ENCODE results near the gene CRYGD. TPM values are rescaled to one million over a fixed set of nuclear protein-coding genes. Genes with fewer than 3 reads are reported as not detected.
"Not testable (repeated sequence)": the region's sequence is repeated elsewhere in the genome, so short reads cannot be mapped to it uniquely, and the experiment has no call there.

CRYGD gene
- total RNA-seq (2014; rRNA removed; shearing (Covaris generic); ENCODE audit: low replicate concordance) = not detected in 2 replicates

DNA sequence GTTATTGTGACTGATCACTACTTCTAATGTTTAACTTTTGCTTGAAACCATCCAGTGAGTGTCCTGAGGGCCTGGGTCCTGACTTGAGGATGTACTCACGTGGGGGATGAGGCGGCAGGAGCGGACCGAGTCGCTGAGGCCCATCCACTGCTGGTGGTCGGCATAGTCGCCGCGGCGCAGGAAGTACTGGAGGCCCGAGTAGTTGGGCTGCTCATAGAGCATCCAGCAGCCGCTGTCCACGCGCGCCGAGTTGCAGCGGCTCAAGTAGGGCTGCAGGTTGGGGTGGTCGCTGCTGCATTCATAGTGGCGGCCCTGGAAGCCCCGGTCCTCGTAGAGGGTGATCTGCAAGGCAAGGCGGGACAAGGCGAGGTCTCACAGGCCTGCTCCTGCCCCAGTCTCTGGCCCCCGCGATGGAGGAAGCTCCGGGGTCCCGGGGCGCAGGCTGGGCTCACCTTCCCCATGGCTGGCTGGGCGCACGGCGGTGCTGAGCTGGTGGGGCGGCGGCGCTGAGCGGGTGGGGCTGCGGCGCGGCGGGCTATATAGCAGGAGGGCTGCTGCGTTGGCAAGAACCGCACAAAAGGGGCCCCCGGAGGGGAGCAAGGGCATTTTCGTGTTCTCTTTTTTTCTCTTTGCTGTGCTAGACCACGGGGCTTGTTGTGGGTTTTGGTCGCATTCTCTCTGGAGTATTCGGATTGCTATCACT is at the start of gene CRYGD:
CRYGD (minus strand) TSS at position 512 of the 703 bp plus-strand sequence; CDS start at position 461, 51 bp downstream.
- DNase-seq (ENCODE audit: low read depth); in situ Hi-C loops (cut with HindIII; ENCODE audit: low pct_unique_long_range_greater_than_20kb, low sequenced_read_pairs): not testable (repeated sequence)

DNA sequence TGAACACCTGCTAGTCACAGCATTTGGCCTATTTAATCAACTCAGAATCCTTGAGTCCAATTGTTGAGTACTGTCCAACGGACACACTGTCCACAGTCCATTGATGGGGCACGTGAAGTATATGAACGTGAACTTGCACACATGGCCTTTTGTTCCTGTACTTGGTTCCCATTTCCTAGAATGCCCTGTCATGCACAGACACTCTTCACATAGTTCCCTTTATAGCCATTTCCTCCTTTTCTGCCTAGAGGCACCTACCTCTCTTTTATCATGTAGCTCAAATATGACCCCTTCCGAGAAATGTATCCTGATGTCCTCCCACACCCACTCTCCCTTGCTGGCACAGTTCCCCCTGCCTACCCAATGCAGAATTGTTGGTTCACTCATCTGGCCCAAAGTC is 47.8 kb upstream of the CRYGD start:
- no peak for DNase-seq (ENCODE audit: low read depth)
- in situ Hi-C loops (cut with HindIII; ENCODE audit: low pct_unique_long_range_greater_than_20kb, low sequenced_read_pairs) = no loop called here

DNA sequence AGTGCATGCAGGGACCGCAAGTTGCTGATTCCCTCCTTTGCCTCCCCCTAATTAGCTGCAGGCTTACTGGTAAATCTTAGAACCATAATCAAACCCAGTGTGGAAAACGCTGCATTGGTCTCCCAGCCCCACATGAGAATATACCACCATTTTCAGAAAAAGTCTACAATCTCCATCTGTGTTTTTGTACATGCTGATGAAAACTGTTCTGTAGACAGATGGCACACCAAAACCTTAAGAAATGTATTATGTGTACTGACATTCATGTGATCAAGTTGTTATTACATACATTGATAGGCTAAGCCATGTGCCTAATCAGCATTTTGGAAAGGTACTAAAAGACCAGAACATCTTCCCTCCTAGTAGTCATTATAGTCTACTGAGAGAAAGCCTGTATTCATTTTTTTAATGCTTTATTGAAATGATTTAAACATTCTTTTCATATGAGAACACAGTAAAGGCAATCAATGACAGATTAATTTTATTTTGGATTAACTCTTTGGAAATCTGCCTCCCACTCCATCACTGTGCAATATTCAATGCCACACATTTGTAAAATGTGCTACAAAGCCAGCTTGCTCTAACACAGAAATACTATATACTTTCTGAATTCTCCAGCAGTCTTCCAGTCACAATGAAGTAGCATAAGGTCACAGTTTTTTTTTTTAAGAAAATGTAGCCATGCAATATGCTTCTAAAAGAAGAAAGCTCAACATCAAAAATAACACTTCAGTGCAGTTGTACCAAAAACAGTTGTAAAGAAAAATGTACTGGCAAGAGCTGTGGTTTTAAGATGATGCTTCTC is 40.8 kb upstream of the CRYGD start:
- in situ Hi-C loops (cut with HindIII; ENCODE audit: low pct_unique_long_range_greater_than_20kb, low sequenced_read_pairs) = no loop called here
- no peak for DNase-seq (ENCODE audit: low read depth)

DNA sequence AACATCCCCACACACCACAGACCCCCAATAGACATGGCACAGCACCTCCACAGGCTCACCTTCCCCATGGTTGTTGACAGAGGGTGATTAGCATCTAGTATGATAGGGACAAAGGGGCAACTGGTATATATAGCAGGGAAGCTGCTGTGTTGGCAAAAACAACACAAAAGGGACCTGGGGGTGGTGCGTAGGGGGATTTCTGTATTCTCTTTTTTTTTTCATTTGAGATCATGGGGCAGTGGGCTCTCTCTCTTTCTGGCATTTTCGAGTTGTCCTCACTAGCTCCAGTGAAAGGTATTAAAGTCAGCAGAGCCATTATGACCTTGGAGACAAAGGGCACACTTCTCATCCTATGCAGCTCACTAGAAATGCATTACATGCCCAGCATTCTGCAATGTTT is 39.2 kb upstream of the CRYGD start, which contains the start of gene CRYGA:
CRYGA (minus strand) TSS at position 101 of the 400 bp plus-strand sequence; CDS start at position 68, 33 bp downstream.
- in situ Hi-C loops (cut with HindIII; ENCODE audit: low pct_unique_long_range_greater_than_20kb, low sequenced_read_pairs) = no loop called here
- no peak for DNase-seq (ENCODE audit: low read depth)

DNA sequence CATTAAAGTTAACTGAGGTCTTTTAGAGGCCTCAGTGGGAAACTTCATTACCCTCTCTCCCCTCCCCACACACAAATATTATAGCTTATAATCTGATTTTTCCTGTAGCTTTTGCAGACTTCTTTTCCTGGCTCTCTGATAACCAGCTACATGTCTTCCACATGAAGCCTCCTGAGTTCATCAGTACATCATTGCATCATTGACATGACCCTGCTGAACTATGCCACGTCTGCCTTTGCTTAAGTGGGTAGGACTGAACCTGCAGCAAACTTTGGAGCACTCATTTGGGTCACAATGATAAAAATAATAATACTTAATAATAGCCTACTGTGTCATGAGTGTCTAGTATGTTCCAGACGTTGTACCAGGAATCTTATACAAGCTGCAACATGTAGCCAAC is 32.1 kb upstream of the CRYGD start:
- in situ Hi-C loops (cut with HindIII; ENCODE audit: low pct_unique_long_range_greater_than_20kb, low sequenced_read_pairs) = no loop called here
- DNase-seq (ENCODE audit: low read depth) = no peak

DNA sequence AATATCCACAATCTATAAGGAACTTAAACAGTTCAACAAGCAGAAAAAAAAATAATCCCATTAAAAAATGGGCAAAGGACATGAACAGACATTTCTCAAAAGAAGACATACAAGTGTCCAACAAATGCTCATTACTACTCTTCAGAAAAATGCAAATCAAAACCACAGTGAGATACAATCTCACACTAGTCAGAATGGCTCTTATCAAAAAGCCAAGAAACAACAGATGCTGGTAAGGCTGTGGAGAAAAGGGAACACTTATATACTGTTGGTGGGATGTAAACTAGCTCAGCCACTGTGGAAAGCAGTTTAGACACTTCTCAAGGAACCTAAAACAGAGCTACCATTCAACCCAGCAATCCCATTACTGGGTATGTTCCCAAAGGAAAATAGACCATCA is 28.8 kb upstream of the CRYGD start:
- DNase-seq (ENCODE audit: low read depth) = no peak
- in situ Hi-C loops (cut with HindIII; ENCODE audit: low pct_unique_long_range_greater_than_20kb, low sequenced_read_pairs) = no loop called here

DNA sequence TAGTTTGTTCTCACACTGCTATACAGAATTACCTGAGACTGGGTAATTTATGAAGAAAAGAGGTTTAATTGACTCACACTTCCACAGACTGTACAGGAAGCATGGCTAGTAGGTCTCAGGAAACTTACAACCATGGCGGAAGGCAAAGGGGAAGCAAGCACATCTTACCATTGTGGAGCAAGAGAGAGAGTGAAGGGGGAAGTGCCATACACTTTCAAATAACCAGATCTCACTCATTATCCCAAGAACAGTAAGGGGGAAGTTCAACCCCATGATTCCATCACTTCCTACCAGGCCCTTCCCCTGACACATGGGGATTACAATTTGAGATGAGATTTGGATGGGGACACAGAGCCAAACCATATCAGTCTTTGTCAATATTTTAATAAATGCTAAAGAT is 26.6 kb upstream of the CRYGD start:
- DNase-seq (ENCODE audit: low read depth) = no peak
- in situ Hi-C loops (cut with HindIII; ENCODE audit: low pct_unique_long_range_greater_than_20kb, low sequenced_read_pairs) = no loop called here

DNA sequence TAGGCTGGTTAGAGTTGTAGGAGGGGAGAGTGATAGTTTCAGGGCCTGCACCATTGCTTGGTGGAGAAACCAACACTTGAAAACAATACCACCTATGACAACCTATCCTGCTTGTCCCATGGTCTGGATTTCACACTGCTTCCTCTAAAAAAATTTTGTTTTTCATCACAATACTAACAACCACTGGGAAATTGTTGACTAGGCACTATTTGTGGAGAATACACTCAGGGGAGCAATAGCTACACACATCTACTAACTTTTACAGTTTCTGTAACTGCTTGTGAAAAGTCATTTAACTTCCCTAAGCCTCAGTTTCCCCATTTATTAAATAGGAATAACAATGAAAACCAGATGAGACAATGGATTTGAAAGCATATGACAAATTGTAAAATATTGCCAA is 25.8 kb upstream of the CRYGD start:
- DNase-seq (ENCODE audit: low read depth) = no peak
- in situ Hi-C loops (cut with HindIII; ENCODE audit: low pct_unique_long_range_greater_than_20kb, low sequenced_read_pairs) = no loop called here

DNA sequence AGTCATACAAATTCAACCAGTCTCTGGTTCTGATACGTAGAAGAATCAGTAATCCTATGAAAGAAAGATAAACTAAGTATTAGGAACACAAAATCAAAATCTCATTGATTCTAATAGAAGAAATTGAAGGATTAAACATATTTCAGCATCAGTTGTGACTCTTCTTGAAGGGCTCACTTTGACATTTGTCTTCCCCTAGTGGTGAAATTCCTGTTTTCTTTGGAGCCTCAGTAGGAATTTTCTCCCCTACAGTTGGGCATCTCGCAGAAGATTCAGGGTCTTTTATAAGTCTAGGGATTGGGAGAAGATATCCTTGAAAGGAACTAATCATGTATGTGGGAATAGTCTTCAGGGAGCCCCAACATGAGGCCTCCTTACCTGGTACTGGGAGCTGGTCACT is 24.5 kb upstream of the CRYGD start:
- in situ Hi-C loops (cut with HindIII; ENCODE audit: low pct_unique_long_range_greater_than_20kb, low sequenced_read_pairs) = no loop called here

DNA sequence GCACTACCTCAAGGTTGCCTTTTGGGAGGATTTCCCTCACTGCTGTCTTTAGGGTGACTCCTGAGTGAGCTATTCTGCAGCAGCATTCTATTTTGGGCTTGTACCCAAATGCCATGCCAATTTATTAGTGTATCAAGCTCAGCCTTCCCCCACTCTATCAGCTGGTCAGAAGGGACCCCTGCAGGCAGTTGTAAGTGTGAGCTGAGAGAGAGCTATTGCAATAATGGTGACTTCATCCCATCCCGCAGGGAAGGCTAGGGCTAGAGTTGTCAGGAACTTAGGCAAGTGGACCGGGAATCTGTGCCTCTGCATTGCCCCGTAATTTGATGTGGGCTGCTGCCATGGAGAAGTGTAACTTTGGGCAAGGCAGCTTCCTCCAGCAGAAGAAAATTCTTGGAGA is 23.4 kb upstream of the CRYGD start:
- in situ Hi-C loops (cut with HindIII; ENCODE audit: low pct_unique_long_range_greater_than_20kb, low sequenced_read_pairs) = no loop called here
- DNase-seq (ENCODE audit: low read depth) = no peak

More for the DNA sequence above, 24.5 kb upstream of the CRYGD start:
- DNase-seq (ENCODE audit: low read depth) = no peak

DNA sequence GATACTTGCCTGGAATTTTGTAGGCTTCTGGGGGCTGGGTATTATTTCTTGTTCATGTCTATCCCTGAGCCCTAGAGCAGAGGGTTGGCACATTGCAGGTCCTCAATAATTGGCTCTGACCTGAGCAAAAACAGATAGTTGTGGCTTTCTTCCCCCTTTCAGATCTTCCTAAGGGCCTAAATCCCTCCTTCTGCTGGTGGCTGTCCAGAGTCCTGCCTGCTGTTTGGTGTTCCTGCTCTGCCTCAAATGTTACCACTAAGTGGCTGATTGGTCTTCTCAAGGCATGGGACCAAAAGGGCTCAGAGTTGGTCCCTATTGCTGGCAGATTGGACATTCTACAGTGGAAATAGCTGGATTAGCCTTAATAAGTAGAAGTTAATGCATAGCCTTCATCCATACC is 22.7 kb upstream of the CRYGD start:
- in situ Hi-C loops (cut with HindIII; ENCODE audit: low pct_unique_long_range_greater_than_20kb, low sequenced_read_pairs) = no loop called here

DNA sequence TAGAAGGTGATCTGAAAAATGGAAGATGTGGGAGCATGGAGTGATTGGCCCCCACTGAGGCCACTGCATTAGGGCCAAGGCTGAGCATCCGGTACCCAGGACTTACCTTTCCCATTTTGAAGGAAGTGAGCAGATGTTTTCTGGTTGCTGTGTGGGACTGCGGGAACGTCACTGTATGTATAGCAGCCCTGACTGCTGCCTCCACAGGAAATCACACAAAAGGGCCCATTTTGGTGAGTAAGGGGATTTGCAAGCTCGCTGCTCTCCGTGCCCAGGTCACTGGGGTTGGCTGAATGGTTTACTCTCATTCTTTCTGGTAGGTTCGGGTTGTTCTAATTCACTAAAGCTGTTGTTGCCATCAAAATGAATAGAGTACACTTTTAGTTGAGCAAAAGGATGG is 21.7 kb upstream of the CRYGD start, which contains the start of gene CRYGB:
CRYGB (minus strand) TSS at position 153 of the 400 bp plus-strand sequence; CDS start at position 115, 38 bp downstream.
- in situ Hi-C loops (cut with HindIII; ENCODE audit: low pct_unique_long_range_greater_than_20kb, low sequenced_read_pairs) = no loop called here
- DNase-seq (ENCODE audit: low read depth) = no peak

More for the DNA sequence above, 22.7 kb upstream of the CRYGD start:
- DNase-seq (ENCODE audit: low read depth) = no peak

DNA sequence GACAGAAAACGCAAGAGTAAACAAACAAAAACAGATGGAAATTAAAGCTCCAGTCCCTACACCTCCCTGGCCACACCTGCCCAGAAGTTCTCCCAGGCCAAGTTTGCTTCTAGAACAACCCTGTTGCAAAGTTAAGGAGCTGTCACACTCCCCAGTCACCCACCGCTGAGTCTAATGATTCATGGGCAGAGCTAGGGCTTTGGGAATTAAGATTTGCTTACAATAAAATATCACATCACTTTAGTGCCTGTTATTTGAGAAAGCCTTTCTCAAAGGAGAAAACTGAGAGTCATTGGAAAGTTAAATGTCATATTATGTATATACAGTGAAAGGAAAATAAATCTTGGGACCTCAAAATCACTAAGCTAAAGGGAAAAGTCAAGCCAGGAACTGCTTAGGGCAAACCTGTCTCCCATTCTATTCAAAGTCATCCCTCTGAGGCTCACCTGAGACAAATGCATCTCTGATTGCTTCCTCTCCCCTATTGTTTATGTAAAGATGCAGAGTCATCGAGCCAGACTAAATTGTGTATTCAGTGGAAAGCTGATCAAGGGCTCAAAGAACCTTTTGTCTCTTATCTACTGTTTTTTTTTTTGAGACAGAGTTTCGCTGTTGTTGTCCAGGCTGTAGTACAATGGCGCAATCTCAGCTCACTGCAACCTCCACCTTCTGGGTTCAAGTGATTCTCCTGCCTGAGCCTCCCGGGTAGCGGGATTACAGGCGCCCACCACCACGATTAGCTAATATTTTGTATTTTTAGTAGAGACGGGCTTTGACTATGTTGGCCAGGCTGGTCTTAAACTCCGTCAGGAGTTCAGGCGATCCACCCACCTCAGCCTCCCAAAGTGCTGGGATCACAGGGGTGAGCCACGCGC is 18.8 kb upstream of the CRYGD start:
- no peak for DNase-seq (ENCODE audit: low read depth)
- in situ Hi-C loops (cut with HindIII; ENCODE audit: low pct_unique_long_range_greater_than_20kb, low sequenced_read_pairs) = no loop called here

DNA sequence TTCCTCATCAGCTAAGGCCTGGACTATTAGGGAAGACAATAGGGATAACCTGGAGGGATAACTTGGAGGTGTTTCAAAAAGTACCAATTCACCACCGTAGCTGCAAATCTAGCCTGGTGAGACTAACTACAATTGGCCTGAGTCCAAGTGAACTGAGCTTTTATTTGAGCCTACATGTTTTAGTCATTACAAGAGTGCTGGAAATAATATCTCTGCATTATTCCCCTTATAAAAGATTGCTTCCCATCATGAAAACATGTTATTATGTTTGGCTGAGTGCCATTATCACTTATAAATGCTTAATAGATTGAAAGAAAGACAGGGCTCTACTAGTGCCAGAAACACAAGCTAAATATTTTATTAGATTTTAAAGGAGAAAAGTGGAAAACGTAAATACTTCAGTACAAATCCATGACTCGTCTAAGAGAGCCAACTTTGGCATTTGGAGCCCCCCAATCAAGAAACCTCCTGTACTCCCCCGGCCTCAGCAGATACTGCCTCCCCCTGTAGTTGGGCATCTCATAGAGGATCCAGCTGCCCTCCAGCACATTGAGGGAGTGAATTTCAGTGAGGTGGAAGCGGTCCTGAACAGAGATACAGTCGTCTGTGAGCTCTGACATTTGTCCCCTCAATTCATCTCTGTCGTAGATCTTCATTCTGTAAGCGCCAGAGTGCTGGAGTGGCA is 18.1 kb upstream of the CRYGD start:
- no peak for DNase-seq (ENCODE audit: low read depth)

DNA sequence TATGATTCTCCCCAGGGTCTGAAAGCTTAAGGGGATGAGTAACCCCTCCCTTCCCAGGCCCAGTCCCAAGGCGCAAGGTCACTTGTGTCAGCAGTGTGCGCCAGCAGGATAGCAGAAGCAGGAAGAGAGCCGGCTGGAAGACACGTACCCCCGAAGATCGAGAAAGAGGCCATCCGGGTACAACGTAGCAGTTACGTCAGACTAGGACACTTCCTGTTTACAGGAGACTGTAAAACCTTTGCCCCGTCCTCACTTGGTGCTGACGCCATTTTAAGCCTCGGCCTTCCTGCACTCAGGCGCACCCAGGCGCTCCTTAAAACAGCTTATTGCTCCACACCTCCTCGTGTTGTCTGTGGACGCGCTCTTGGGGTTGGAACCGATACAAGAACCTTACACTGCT is 15.1 kb upstream of the CRYGD start:
- no peak for DNase-seq (ENCODE audit: low read depth)
- in situ Hi-C loops (cut with HindIII; ENCODE audit: low pct_unique_long_range_greater_than_20kb, low sequenced_read_pairs) = no loop called here

More for the DNA sequence above, 18.1 kb upstream of the CRYGD start:
- in situ Hi-C loops (cut with HindIII; ENCODE audit: low pct_unique_long_range_greater_than_20kb, low sequenced_read_pairs) = no loop called here

DNA sequence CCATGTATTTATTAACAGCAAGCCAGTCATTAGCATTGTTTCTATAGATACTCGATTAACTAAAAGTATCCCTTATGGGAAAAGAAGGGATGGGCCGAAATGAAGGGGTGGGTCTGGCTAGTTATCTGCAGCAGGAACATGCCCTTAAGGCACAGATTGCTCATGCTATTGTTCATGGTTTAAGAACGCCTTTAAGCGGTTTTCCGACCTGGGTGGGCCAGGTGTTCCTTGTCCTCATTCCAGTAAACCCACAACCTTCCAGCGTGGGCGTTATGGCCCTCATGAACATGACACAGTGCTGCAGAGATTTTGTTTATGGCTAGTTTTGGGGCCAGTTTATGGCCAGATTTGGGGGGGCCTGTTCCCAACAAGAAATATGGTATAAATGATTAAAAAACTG is 14.0 kb upstream of the CRYGD start:
- DNase-seq (ENCODE audit: low read depth); in situ Hi-C loops (cut with HindIII; ENCODE audit: low pct_unique_long_range_greater_than_20kb, low sequenced_read_pairs): not testable (repeated sequence)

DNA sequence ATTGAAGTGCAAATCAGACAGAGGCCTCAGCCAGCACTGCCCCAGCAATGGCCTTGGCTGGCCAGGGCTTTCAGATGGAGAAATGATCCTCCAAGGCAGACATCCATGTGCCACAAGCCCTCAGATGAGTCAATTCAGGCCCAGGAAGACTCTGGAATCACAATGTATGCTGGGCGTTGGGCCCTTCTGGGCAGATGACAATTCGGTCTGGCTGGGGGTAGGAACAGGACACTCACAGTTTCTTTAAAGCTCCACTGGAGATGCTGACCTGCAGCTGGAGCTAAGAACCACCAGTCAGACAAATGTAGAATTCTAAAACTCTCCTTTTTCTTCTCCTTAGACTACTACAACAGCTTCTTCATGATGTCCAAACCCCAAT is 12.4 kb upstream of the CRYGD start:
- in situ Hi-C loops (cut with HindIII; ENCODE audit: low pct_unique_long_range_greater_than_20kb, low sequenced_read_pairs) = no loop called here
- no peak for DNase-seq (ENCODE audit: low read depth)

Measured in Caki2 (cell line).